OCI-LY3 (cell line): ENCODE data around the gene HPCAL1.

ENCODE experiments used
- H2AFZ ChIP-seq: fragments of 200-600, 300-600 bp; shearing (Covaris generic); 2 replicates; pipeline ENCODE4 v1.6.0; 2014; ENCODE audit warnings: antibody characterized with exemption, low read depth, low read length
- H3K27ac ChIP-seq: fragments of 200-600, 300-600 bp; sonication (generic); 2 replicates; pipeline ENCODE4 v1.5.1; 2014; ENCODE audit warnings: mild to moderate bottlenecking, low read length, moderate library complexity, mixed read lengths
- H3K27me3 ChIP-seq: fragments of 200-600, 300-600 bp; sonication (generic); 2 replicates; pipeline ENCODE4 v1.6.1; 2014; ENCODE audit warnings: low read depth, low read length, mixed read lengths
- H3K36me3 ChIP-seq: fragments of 200-600, 300-600 bp; sonication (generic); replicated peaks from 2 replicates; pipeline ENCODE3; 2014; ENCODE audit warnings: low read depth, low read length, mixed read lengths
- H3K4me1 ChIP-seq: fragments of 300-600, 200-600 bp; sonication (generic); 2 replicates; pipeline ENCODE4 v1.6.1; 2014; ENCODE audit warnings: low read length, mixed read lengths
- H3K4me2 ChIP-seq: fragments of 200-600, 300-600 bp; sonication (generic); 2 replicates; pipeline ENCODE4 v1.6.1; 2014; ENCODE audit warnings: low read length, mixed read lengths
- H3K4me3 ChIP-seq: fragments of 300-600, 200-600 bp; sonication (generic); 2 replicates; pipeline ENCODE4 v1.5.1; 2014; ENCODE audit warnings: antibody characterized with exemption, mild to moderate bottlenecking, low read length, moderate library complexity
- H3K79me2 ChIP-seq: fragments of 300-600, 200-600 bp; shearing (Covaris generic); 2 replicates; pipeline ENCODE4 v1.6.1; 2014; ENCODE audit warnings: mild to moderate bottlenecking, low read length, mixed read lengths
- H3K9ac ChIP-seq: fragments of 300-600, 200-600 bp; shearing (Covaris generic); 2 replicates; pipeline ENCODE4 v1.6.0; 2014; ENCODE audit warnings: mild to moderate bottlenecking, low read length, moderate library complexity
- H3K9me3 ChIP-seq: fragments of 200-600, 300-600 bp; shearing (Covaris generic); 2 replicates; pipeline ENCODE4 v1.6.1; 2014; ENCODE audit warnings: low read length, mixed read lengths; ENCODE audit not compliant: insufficient read depth
- H4K20me1 ChIP-seq: fragments of 200-600, 300-600 bp; sonication (generic); 2 replicates; pipeline ENCODE4 v1.6.1; 2016; ENCODE audit warnings: low read length, mixed read lengths; ENCODE audit not compliant: insufficient read depth
- EZH2phosphoT487 ChIP-seq: fragments of 200-600 bp; shearing (Covaris generic); IDR thresholded peaks from 2 replicates; pipeline ENCODE4 v1.6.1; 2018; ENCODE audit warnings: antibody characterized with exemption, mixed run types, low read depth
- TF ChIP-seq, protein P1 (sequence below): fragments of 200-600, 300-600 bp; sonication (generic); IDR thresholded peaks from 2 replicates; pipeline ENCODE4 v1.5.1; 2014; ENCODE audit warnings: antibody characterized with exemption, low read length, low read depth

Gene HPCAL1

DNA sequence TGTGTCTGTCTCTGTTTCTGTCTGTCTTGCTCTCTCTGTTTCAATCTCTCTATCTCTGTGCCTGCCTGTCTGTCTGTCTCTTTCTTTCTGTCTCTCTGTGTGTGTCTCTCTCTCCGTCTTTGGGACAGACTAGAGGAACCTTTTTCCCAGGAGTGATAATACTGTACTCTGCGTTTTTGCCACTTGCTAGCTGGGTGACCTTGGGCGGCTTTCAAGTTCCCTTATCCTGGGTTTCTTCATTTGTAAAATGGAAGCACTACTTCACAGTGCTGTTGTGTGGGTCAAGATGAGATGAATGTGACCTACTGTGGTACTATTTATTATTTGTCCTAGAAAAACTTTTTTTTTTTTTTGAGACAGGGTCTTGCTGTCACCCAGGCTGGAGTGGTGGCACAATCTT, 42.4 kb downstream of the HPCAL1 start:
- no peak overlapping the region for H2AFZ ChIP-seq
- no peak for TF ChIP-seq EZH2phosphoT487
- TF ChIP-seq, protein P1, sequence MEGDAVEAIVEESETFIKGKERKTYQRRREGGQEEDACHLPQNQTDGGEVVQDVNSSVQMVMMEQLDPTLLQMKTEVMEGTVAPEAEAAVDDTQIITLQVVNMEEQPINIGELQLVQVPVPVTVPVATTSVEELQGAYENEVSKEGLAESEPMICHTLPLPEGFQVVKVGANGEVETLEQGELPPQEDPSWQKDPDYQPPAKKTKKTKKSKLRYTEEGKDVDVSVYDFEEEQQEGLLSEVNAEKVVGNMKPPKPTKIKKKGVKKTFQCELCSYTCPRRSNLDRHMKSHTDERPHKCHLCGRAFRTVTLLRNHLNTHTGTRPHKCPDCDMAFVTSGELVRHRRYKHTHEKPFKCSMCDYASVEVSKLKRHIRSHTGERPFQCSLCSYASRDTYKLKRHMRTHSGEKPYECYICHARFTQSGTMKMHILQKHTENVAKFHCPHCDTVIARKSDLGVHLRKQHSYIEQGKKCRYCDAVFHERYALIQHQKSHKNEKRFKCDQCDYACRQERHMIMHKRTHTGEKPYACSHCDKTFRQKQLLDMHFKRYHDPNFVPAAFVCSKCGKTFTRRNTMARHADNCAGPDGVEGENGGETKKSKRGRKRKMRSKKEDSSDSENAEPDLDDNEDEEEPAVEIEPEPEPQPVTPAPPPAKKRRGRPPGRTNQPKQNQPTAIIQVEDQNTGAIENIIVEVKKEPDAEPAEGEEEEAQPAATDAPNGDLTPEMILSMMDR, result no peak
- H3K9ac ChIP-seq, result no peak overlapping the region
- H3K27me3 ChIP-seq, result peaks cover 3% of the 10 kb centered on the region; the same call in 1 of the 2 replicates
- H3K4me1 ChIP-seq, result peaks cover 6% of the 10 kb centered on the region
- H3K4me3 ChIP-seq, result no peak overlapping the region
- no peaks in the 10 kb centered on the region for H4K20me1 ChIP-seq
- no peaks in the 10 kb centered on the region for H3K9me3 ChIP-seq
- H3K27ac ChIP-seq, result no peak overlapping the region
- H3K4me2 ChIP-seq, result no peak overlapping the region
- no peaks in the 10 kb centered on the region for H3K36me3 ChIP-seq
- no peaks in the 10 kb centered on the region for H3K79me2 ChIP-seq

DNA sequence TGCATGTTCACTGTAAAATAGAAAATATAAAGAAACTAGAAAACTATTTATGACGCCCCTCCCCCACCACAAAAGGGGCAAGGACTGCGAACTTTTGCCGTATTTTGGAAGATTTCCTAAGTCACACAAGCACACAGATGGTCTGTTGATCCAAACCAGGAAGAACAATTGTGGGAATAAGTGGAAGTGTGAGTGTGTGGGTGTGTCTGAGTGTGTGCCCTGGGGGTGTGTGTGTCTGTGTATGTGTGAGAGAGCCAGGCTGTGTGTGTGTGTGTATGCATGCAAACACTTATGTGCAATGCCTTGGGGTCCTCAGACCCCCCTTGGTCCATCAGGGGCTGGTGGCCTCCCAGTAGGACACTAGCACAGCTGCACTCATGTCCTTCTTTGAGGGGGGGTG, 43.1 kb downstream of the HPCAL1 start:
- peaks cover 3% of the 10 kb centered on the region; the same call in 1 of the 2 replicates for H3K27me3 ChIP-seq
- no peaks in the 10 kb centered on the region for H3K79me2 ChIP-seq
- no peak overlapping the region for H3K4me2 ChIP-seq
- no peaks in the 10 kb centered on the region for H3K9me3 ChIP-seq
- no peaks in the 10 kb centered on the region for H3K36me3 ChIP-seq
- H3K4me3 ChIP-seq, result no peak overlapping the region
- H3K27ac ChIP-seq, result no peak overlapping the region
- H4K20me1 ChIP-seq, result no peaks in the 10 kb centered on the region
- no peak overlapping the region for H3K9ac ChIP-seq
- no peak overlapping the region for H2AFZ ChIP-seq
- TF ChIP-seq, protein P1, result no peak
- TF ChIP-seq EZH2phosphoT487, result no peak
- peaks cover 13% of the 10 kb centered on the region for H3K4me1 ChIP-seq

DNA sequence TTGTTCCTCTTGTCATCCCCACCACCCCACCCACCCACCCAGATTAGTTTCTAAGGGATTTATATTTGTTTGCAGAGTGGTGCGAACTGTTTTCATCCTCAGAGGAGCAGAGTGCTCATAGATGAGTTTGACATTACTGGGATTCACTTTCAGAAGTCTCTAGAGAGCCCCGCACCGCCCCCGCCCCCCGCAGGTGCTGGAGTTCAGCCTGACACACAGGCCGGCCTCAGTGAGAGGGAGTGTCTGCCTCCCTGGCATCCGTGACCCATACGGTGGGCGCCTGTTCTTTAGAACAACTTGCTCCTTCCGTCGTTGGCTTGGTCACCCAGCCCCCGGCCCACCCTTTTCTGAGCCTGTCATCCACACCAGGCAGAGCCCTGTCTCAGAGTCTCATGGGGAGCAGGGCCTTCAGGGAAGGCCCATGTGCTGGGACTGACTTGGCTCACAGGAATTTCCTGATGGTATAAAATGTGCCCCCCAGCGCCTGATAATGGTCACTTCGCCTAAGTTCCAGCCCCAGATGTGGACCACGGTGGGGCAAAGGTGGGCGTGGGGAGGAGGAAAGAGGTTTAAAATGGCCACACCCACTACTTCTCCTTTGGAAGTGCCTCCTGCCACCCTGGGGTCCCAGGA, 44.3 kb downstream of the HPCAL1 start:
- Histone ChIP-seq H3K9ac (no peak overlapping the region), H3K27me3 (peaks cover 3% of the 10 kb centered on the region; the same call in 1 of the 2 replicates), H2AFZ (no peak overlapping the region), H3K9me3 (no peaks in the 10 kb centered on the region), H3K4me3 (no peak overlapping the region), H3K4me2 (no peak overlapping the region), H3K79me2 (no peaks in the 10 kb centered on the region), H3K27ac (no peak overlapping the region), H3K4me1 (peaks cover 18% of the 10 kb centered on the region), H3K36me3 (no peaks in the 10 kb centered on the region), H4K20me1 (no peaks in the 10 kb centered on the region)
- TF ChIP-seq EZH2phosphoT487, result no peak
- TF ChIP-seq, protein P1, result no peak

GRCh38 chr2:10347562-10347948, 44.9 kb downstream of the HPCAL1 start:
- Histone ChIP-seq H3K4me3 (no peak overlapping the region), H4K20me1 (no peaks in the 10 kb centered on the region), H3K27me3 (peaks cover 3% of the 10 kb centered on the region; the same call in 1 of the 2 replicates), H3K4me1 (peaks cover 18% of the 10 kb centered on the region), H3K36me3 (no peaks in the 10 kb centered on the region), H3K9me3 (no peaks in the 10 kb centered on the region), H3K4me2 (no peak overlapping the region), H3K9ac (no peak overlapping the region), H2AFZ (no peak overlapping the region), H3K27ac (no peak overlapping the region), H3K79me2 (no peaks in the 10 kb centered on the region)
- TF ChIP-seq EZH2phosphoT487, result no peak
- TF ChIP-seq, protein P1, result no peak
